Measurements from ENCODE around the gene HOGA1. TPM values are rescaled to one million over a fixed set of nuclear protein-coding genes. Genes with fewer than 3 reads are reported as not detected.

The HOGA1 gene
- total and polyA plus RNA-seq, 4 donors: 21.7 to 31.4 (median 22.8) TPM

DNA sequence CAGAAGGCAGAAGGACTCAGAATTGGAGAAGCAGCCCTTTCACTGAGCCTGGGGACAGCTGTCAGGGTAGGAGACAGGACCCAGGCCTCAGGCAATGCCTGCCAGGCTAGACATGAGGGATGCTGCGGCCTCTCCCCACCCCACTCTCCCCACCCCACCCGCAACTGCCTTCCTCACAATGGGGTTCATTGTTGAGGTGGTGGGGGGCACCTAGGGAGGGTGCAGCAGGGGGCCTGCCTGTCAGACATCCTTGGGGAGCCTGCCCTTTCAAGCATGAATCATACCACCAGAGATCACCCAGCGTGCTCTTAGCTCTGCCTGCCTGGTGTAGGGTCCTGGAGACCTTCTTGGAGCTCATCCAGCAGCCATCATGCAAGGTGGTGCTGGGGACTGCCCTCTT lies 5.3 kb downstream of the HOGA1 start, which contains the start of gene C10orf62:
Gene C10orf62, plus strand, starts transcription at position 243 of the 400 bp plus-strand sequence. CDS start 177 bp downstream, outside the sequence.
- Histone ChIP-seq H3K4me3 (ENCODE audit: low read depth in 1 of 3, low read length in 3 of 3) (no peak within 1 kb of the TSS), H3K36me3 (ENCODE audit: control insufficient read depth in 4 of 4, insufficient read depth in 3 of 4, low read depth in 1 of 4, low read length in 3 of 4) (no peaks in the 10 kb centered on the region), H3K27ac (ENCODE audit: low read depth in 1 of 2, low read length in 2 of 2) (peak within 1 kb of the TSS in 1 of 2 donors; percentile 18), H3K9me3 (ENCODE audit: control insufficient read depth in 4 of 4, low read length in 3 of 4) (no peaks in the 10 kb centered on the region), H3K27me3 (ENCODE audit: control insufficient read depth in 4 of 4, insufficient read depth in 4 of 4, low read length in 3 of 4) (no peaks in the 10 kb centered on the region), H3K4me1 (ENCODE audit: control insufficient read depth in 4 of 4, insufficient read depth in 4 of 4, low read length in 3 of 4) (peaks cover 4 to 42% (median 31%) of the 10 kb centered on the region in 4 donors), H3K9ac (ENCODE audit: low read depth in 1 of 2, low read length in 2 of 2) (no peak within 1 kb of the TSS)
- TF ChIP-seq HNF4G (IDR thresholded peaks at IDR 0.05): no peak
- TF ChIP-seq HNF4A (conservative IDR thresholded peaks at IDR 0.05): no peak
- no peak for TF ChIP-seq FOXA1 (IDR thresholded peaks at IDR 0.05)
- no peak for TF ChIP-seq ZBTB33 (IDR thresholded peaks at IDR 0.05)
- no peak for TF ChIP-seq JUND (IDR thresholded peaks at IDR 0.05)
- TF ChIP-seq EGR1 (IDR thresholded peaks at IDR 0.05; ENCODE audit: low read depth in 2 of 2): no peak
- TF ChIP-seq, protein P1, sequence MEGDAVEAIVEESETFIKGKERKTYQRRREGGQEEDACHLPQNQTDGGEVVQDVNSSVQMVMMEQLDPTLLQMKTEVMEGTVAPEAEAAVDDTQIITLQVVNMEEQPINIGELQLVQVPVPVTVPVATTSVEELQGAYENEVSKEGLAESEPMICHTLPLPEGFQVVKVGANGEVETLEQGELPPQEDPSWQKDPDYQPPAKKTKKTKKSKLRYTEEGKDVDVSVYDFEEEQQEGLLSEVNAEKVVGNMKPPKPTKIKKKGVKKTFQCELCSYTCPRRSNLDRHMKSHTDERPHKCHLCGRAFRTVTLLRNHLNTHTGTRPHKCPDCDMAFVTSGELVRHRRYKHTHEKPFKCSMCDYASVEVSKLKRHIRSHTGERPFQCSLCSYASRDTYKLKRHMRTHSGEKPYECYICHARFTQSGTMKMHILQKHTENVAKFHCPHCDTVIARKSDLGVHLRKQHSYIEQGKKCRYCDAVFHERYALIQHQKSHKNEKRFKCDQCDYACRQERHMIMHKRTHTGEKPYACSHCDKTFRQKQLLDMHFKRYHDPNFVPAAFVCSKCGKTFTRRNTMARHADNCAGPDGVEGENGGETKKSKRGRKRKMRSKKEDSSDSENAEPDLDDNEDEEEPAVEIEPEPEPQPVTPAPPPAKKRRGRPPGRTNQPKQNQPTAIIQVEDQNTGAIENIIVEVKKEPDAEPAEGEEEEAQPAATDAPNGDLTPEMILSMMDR (IDR thresholded peaks at IDR 0.05; ENCODE audit: low read depth, low read length, missing input control): no peak
- TF ChIP-seq SP1 (IDR thresholded peaks at IDR 0.05): no peak
- TF ChIP-seq NR2F2 (IDR thresholded peaks at IDR 0.05): no peak
- TF ChIP-seq YY1 (IDR thresholded peaks at IDR 0.05): no peak
- TF ChIP-seq FOXA2 (IDR thresholded peaks at IDR 0.05): no peak
- 80% methylated on average over 3 of the region's 3 CpGs for WGBS
- no peak for DNase-seq (ENCODE audit: low spot score)

DNA sequence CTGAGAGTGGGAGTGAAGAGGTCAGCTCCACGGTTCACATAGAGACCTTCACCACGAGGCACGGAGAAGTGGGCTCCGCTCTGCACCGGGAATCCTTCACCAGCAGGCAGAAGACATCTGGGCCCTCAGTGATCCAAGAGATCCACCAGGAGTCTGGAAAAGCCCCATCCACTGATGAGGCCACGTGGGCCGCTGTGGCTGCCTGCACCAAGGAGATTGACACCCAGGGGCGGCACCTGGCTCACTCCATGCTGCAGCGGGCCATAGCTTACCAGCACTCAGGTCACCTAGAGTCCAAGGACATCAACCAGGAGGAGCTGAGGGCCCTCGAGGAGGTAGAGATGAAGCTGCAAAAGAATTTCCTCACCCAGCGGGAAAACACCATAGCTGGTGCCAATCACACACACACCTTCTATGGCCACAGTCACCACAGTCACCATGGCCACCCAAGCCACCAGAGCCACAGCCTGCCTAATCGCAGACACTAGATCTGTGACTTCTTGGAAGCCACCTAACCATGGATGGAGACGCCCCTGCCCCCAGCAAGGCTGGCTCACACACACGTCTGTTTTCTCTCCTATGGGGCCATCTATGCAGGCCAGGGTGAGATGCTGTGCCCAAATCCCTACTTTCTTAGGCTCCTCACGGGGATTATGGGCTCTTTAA lies 6.0 kb downstream of the HOGA1 start:
- no peaks in the 10 kb centered on the region for H3K36me3 ChIP-seq (ENCODE audit: control insufficient read depth in 4 of 4, insufficient read depth in 3 of 4, low read depth in 1 of 4, low read length in 3 of 4)

GRCh38 chr10:97590748-97591495 lies 6.7 kb downstream of the HOGA1 start:
- Histone ChIP-seq H3K36me3 (ENCODE audit: control insufficient read depth in 4 of 4, insufficient read depth in 3 of 4, low read depth in 1 of 4, low read length in 3 of 4) (no peaks in the 10 kb centered on the region), H3K9ac (ENCODE audit: low read depth in 1 of 2, low read length in 2 of 2) (no peak overlapping the region), H3K4me1 (ENCODE audit: control insufficient read depth in 4 of 4, insufficient read depth in 4 of 4, low read length in 3 of 4) (peaks cover 6 to 35% (median 22%) of the 10 kb centered on the region in 4 donors), H3K4me3 (ENCODE audit: low read depth in 1 of 3, low read length in 3 of 3) (no peak overlapping the region), H3K9me3 (ENCODE audit: control insufficient read depth in 4 of 4, low read length in 3 of 4) (no peaks in the 10 kb centered on the region), H3K27ac (ENCODE audit: low read depth in 1 of 2, low read length in 2 of 2) (no peak overlapping the region), H3K27me3 (ENCODE audit: control insufficient read depth in 4 of 4, insufficient read depth in 4 of 4, low read length in 3 of 4) (no peaks in the 10 kb centered on the region)
- no peak for TF ChIP-seq HNF4A (conservative IDR thresholded peaks at IDR 0.05)
- TF ChIP-seq RXRA (IDR thresholded peaks at IDR 0.05): no peak
- no peak for TF ChIP-seq ZBTB33 (IDR thresholded peaks at IDR 0.05)
- no peak for TF ChIP-seq JUND (IDR thresholded peaks at IDR 0.05)
- TF ChIP-seq FOXA2 (IDR thresholded peaks at IDR 0.05): no peak
- DNase-seq (ENCODE audit: low spot score): no peak
- 69% methylated on average over 5 of the region's 5 CpGs for WGBS

More for the DNA sequence above, 6.0 kb downstream of the HOGA1 start:
- 93% methylated on average over 15 of the region's 15 CpGs for WGBS
- no peak for DNase-seq (ENCODE audit: low spot score)
- no peak overlapping the region for H3K4me3 ChIP-seq (ENCODE audit: low read depth in 1 of 3, low read length in 3 of 3)
- no peak overlapping the region for H3K27ac ChIP-seq (ENCODE audit: low read depth in 1 of 2, low read length in 2 of 2)
- TF ChIP-seq, protein P2, sequence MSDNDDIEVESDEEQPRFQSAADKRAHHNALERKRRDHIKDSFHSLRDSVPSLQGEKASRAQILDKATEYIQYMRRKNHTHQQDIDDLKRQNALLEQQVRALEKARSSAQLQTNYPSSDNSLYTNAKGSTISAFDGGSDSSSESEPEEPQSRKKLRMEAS (IDR thresholded peaks at IDR 0.05): no peak
- H3K9me3 ChIP-seq (ENCODE audit: control insufficient read depth in 4 of 4, low read length in 3 of 4): no peaks in the 10 kb centered on the region
- H3K4me1 ChIP-seq (ENCODE audit: control insufficient read depth in 4 of 4, insufficient read depth in 4 of 4, low read length in 3 of 4): peaks cover 4 to 35% (median 23%) of the 10 kb centered on the region in 4 donors
- no peak overlapping the region for H3K9ac ChIP-seq (ENCODE audit: low read depth in 1 of 2, low read length in 2 of 2)
- no peaks in the 10 kb centered on the region for H3K27me3 ChIP-seq (ENCODE audit: control insufficient read depth in 4 of 4, insufficient read depth in 4 of 4, low read length in 3 of 4)

All from liver (tissue), 9 donors.